ENCODE measurements around the gene SLC5A10.

- TF ChIP-seq SIN3A (IDR thresholded peaks at IDR 0.05; ENCODE audit: borderline replicate concordance, insufficient read depth, low read depth, low read length) (no peak), CTCF (IDR thresholded peaks at IDR 0.05) (no peak), TCF7L2 (IDR thresholded peaks at IDR 0.05; ENCODE audit: low read depth, low read length) (no peak), POLR2AphosphoS5 (IDR thresholded peaks at IDR 0.05; ENCODE audit: low read depth, low read length) (no peak), REST (IDR thresholded peaks at IDR 0.05; ENCODE audit: insufficient read depth in 1 of 2, low read depth in 2 of 2, low read length in 1 of 2) (no peak)
Measured at GRCh38 chr17:18937981-18938691, 13.8 kb upstream of the SLC5A10 start.

Measured in Panc1 (cell line).